Panc1 (cell line): Measurements from ENCODE around the gene CRYGS.
A peak's percentile ranks its signal among the peaks of the same experiment; 100 is the strongest.

Experiments
- POLR2AphosphoS5 ChIP-seq: IDR thresholded peaks from 2 replicates; pipeline ENCODE4 v1.6.1; 2012; ENCODE audit warnings: mild to moderate bottlenecking, low read depth, low read length, moderate library complexity
- SIN3A ChIP-seq: IDR thresholded peaks from 2 replicates; pipeline ENCODE4 v1.6.1; 2012; ENCODE audit warnings: low read depth, mild to moderate bottlenecking, low read length, moderate library complexity, borderline replicate concordance; ENCODE audit not compliant: insufficient read depth
- TCF7L2 ChIP-seq: IDR thresholded peaks from 2 replicates; pipeline ENCODE4 v1.6.1; 2011; ENCODE audit warnings: mild to moderate bottlenecking, low read depth, low read length, inconsistent platforms
- TF ChIP-seq, protein P1 (sequence below): fragments of 450-650 bp; IDR thresholded peaks from 2 replicates; pipeline ENCODE4 v1.5.1; 2017; ENCODE audit warnings: mild to moderate bottlenecking

DNA sequence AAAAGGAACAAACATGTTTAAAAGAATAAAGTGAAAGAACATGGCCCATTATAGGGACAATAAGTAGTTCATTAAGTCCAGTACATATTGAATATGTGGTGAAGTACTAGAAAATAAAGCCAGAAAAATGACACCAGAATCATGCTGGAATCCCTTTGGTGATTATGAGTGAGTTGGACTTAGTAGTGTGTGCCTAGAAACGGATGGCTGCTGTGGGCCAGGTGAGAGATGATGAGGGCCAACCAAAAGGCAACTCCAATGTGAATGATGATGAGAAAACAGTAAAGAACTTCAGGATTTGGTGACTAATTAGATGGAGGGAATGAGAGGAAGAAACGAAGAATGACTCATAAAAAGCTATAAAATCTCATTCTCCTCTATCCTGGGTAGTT lies 3.3 kb downstream of the CRYGS start:
- TF ChIP-seq, protein P1, sequence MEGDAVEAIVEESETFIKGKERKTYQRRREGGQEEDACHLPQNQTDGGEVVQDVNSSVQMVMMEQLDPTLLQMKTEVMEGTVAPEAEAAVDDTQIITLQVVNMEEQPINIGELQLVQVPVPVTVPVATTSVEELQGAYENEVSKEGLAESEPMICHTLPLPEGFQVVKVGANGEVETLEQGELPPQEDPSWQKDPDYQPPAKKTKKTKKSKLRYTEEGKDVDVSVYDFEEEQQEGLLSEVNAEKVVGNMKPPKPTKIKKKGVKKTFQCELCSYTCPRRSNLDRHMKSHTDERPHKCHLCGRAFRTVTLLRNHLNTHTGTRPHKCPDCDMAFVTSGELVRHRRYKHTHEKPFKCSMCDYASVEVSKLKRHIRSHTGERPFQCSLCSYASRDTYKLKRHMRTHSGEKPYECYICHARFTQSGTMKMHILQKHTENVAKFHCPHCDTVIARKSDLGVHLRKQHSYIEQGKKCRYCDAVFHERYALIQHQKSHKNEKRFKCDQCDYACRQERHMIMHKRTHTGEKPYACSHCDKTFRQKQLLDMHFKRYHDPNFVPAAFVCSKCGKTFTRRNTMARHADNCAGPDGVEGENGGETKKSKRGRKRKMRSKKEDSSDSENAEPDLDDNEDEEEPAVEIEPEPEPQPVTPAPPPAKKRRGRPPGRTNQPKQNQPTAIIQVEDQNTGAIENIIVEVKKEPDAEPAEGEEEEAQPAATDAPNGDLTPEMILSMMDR = peak; percentile 49
- TF ChIP-seq POLR2AphosphoS5 (no peak), TCF7L2 (no peak), SIN3A (no peak)
